ENCODE measurements around the gene NEDD4L.

DNA sequence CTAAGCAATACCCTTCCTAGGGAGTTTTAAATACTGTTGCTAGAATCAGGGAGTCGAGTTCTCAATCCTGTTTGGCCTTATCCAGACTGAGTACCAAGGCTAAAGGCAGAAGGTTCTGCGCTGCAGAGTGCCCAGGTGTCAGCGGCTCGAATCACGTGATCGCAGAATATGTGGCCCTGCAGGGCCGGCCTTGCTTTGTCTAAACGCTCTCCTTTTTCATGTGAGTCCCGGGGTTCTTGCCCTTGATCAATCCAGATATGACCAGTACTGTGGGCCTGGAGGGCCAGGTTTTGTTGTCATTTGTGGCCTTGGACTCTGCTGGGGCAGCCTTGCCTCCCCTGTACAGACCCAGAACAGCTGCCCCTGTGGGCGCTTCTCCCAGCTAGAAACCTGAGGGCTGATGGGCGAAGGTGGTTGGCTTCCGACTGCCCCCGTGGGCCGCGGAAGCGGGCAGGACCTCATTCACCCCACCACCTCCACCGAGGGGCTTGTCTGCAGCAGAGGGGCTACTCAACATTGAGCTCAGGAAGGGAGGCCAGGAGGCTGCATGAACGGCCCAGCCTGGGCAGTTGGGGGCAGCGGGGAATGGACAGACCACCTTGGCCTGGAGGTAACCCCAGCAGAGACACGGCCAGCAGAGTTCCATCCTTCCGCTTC is 359.9 kb downstream of the NEDD4L start:
- TF ChIP-seq, protein P1, sequence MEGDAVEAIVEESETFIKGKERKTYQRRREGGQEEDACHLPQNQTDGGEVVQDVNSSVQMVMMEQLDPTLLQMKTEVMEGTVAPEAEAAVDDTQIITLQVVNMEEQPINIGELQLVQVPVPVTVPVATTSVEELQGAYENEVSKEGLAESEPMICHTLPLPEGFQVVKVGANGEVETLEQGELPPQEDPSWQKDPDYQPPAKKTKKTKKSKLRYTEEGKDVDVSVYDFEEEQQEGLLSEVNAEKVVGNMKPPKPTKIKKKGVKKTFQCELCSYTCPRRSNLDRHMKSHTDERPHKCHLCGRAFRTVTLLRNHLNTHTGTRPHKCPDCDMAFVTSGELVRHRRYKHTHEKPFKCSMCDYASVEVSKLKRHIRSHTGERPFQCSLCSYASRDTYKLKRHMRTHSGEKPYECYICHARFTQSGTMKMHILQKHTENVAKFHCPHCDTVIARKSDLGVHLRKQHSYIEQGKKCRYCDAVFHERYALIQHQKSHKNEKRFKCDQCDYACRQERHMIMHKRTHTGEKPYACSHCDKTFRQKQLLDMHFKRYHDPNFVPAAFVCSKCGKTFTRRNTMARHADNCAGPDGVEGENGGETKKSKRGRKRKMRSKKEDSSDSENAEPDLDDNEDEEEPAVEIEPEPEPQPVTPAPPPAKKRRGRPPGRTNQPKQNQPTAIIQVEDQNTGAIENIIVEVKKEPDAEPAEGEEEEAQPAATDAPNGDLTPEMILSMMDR (conservative IDR thresholded peaks at IDR 0.05; ENCODE audit: low read length), result no peak
- no peak for TF ChIP-seq EZH2phosphoT487 (IDR thresholded peaks at IDR 0.05; ENCODE audit: borderline replicate concordance, low read depth, low read length)

Data from OCI-LY7 (cell line).